HG02840 (cell line): ENCODE measurements around the gene GRM8.

Source experiments
- ATAC-seq: cut with Tn5 transposase; IDR thresholded peaks from one replicate; pipeline ENCODE4 v1.9.1; 2021; ENCODE audit warnings: mild to moderate bottlenecking, moderate library complexity, moderate number of reproducible peaks; ENCODE audit not compliant: unreplicated experiment, low FRiP score

GRM8 gene

GRCh38 chr7:127040042-127040441 lies 212.7 kb downstream of the GRM8 start:
- no peak for ATAC-seq

GRCh38 chr7:127039541-127039940 lies 213.2 kb downstream of the GRM8 start:
- ATAC-seq: no peak

GRCh38 chr7:127035203-127035849 lies 217.4 kb downstream of the GRM8 start:
- no peak for ATAC-seq

- ATAC-seq: no peak
Observed at GRCh38 chr7:127034186-127034806, 218.4 kb downstream of the GRM8 start.

- ATAC-seq: no peak
Observed at GRCh38 chr7:127029823-127030222, 222.9 kb downstream of the GRM8 start.

GRCh38 chr7:127021857-127022256 lies 230.9 kb downstream of the GRM8 start:
- ATAC-seq: no peak

- ATAC-seq: no peak
Observed at GRCh38 chr7:127021019-127021738, 231.6 kb downstream of the GRM8 start.

GRCh38 chr7:127018889-127019288 lies 233.9 kb downstream of the GRM8 start:
- ATAC-seq: no peak

GRCh38 chr7:127017196-127017595 lies 235.5 kb downstream of the GRM8 start:
- ATAC-seq: no peak

GRCh38 chr7:127000725-127001124 lies 252.0 kb downstream of the GRM8 start:
- no peak for ATAC-seq

- no peak for ATAC-seq
Observed at GRCh38 chr7:126996659-126997058, 256.1 kb downstream of the GRM8 start.

GRCh38 chr7:126993626-126994213 lies 259.0 kb downstream of the GRM8 start:
- ATAC-seq: no peak

GRCh38 chr7:126988022-126988421 lies 264.7 kb downstream of the GRM8 start:
- ATAC-seq: no peak

GRCh38 chr7:126979722-126980121 lies 273.0 kb downstream of the GRM8 start:
- no peak for ATAC-seq

GRCh38 chr7:126978865-126979264 lies 273.9 kb downstream of the GRM8 start:
- no peak for ATAC-seq

GRCh38 chr7:126973066-126973465 lies 279.7 kb downstream of the GRM8 start:
- ATAC-seq: no peak

GRCh38 chr7:126972571-126972970 lies 280.2 kb downstream of the GRM8 start:
- no peak for ATAC-seq

- ATAC-seq: no peak
Observed at GRCh38 chr7:126959649-126960048, 293.1 kb downstream of the GRM8 start.

GRCh38 chr7:126958367-126958766 lies 294.4 kb downstream of the GRM8 start:
- ATAC-seq: no peak

- ATAC-seq: no peak
Observed at GRCh38 chr7:126957443-126957842, 295.3 kb downstream of the GRM8 start.

- ATAC-seq: no peak
Observed at GRCh38 chr7:126953461-126953860, 299.3 kb downstream of the GRM8 start.
